Neural progenitor cell (in vitro differentiated cells): ENCODE measurements around the gene MED16. TPM values are rescaled to one million over a fixed set of nuclear protein-coding genes. Genes with fewer than 3 reads are reported as not detected.

ENCODE experiments used
- DNase-seq: peaks from one replicate; pipeline ENCODE4 v3.0.0-alpha.2; 2016; ENCODE audit warnings: low spot score
- H2AFZ ChIP-seq: fragments of 200-600 bp; sonication (generic); replicated peaks from 2 replicates; pipeline ENCODE4 v1.6.1; 2016; ENCODE audit warnings: antibody characterized with exemption
- H3F3A ChIP-seq: fragments of 200-600 bp; sonication (generic); 2 replicates; pipeline ENCODE4 v1.6.1; 2016; ENCODE audit warnings: antibody characterized with exemption, low read depth
- H3K27ac ChIP-seq: fragments of 200-600 bp; sonication (generic); 2 replicates; pipeline ENCODE4 v1.5.1; 2016; ENCODE audit warnings: mild to moderate bottlenecking
- H3K27me3 ChIP-seq: fragments of 200-600 bp; sonication (generic); 2 replicates; pipeline ENCODE4 v1.6.1; 2016; ENCODE audit warnings: mild to moderate bottlenecking, moderate library complexity
- H3K36me3 ChIP-seq: fragments of 200-600 bp; sonication (generic); 2 replicates; pipeline ENCODE4 v1.5.1; 2016
- H3K4me1 ChIP-seq: fragments of 200-600 bp; sonication (generic); 2 replicates; pipeline ENCODE4 v1.6.1; 2016; ENCODE audit warnings: mixed run types
- H3K4me2 ChIP-seq: fragments of 200-600 bp; sonication (generic); 2 replicates; pipeline ENCODE4 v1.6.1; 2016
- H3K4me3 ChIP-seq: fragments of 200-600 bp; sonication (generic); 2 replicates; pipeline ENCODE4 v1.5.1; 2016
- H3K79me2 ChIP-seq: fragments of 200-600 bp; sonication (generic); 2 replicates; pipeline ENCODE4 v1.6.1; 2016; ENCODE audit warnings: low read depth
- H3K9ac ChIP-seq: fragments of 200-600 bp; sonication (generic); 2 replicates; pipeline ENCODE4 v1.6.1; 2016
- H3K9me3 ChIP-seq: fragments of 200-600 bp; sonication (generic); 2 replicates; pipeline ENCODE4 v1.5.1; 2016; ENCODE audit warnings: low read depth
- H4K20me1 ChIP-seq: fragments of 200-600 bp; sonication (generic); 2 replicates; pipeline ENCODE4 v1.6.1; 2016; ENCODE audit warnings: low read depth
- H3K27ac Mint-ChIP-seq: 3 replicates; pipeline ENCODE4 v1.8.0; 2021; ENCODE audit warnings: mixed read lengths
- H3K27me3 Mint-ChIP-seq: 2 replicates; pipeline ENCODE4 v1.8.0; 2022; ENCODE audit warnings: low read depth, mild to moderate bottlenecking, inconsistent platforms, moderate library complexity, mixed read lengths; ENCODE audit not compliant: insufficient read depth
- H3K36me3 Mint-ChIP-seq: 3 replicates; pipeline ENCODE4 v1.8.0; 2021; ENCODE audit warnings: mixed read lengths
- H3K4me1 Mint-ChIP-seq: 3 replicates; pipeline ENCODE4 v1.8.0; 2021; ENCODE audit warnings: mixed read lengths
- H3K4me3 Mint-ChIP-seq: 3 replicates; pipeline ENCODE4 v1.8.0; 2021; ENCODE audit warnings: mild to moderate bottlenecking, moderate library complexity, mixed read lengths
- H3K9me3 Mint-ChIP-seq: 3 replicates; pipeline ENCODE4 v1.8.0; 2020; ENCODE audit warnings: mixed read lengths
- EZH2 ChIP-seq: fragments of 200-600 bp; sonication (generic); IDR thresholded peaks from 2 replicates; pipeline ENCODE4 v1.6.1; 2017; ENCODE audit warnings: antibody characterized with exemption, mild to moderate bottlenecking, moderate library complexity
- EZH2phosphoT487 ChIP-seq: fragments of 200-600 bp; sonication (generic); IDR thresholded peaks from 2 replicates; pipeline ENCODE4 v1.6.1; 2017; ENCODE audit warnings: antibody characterized with exemption
- total RNA-seq: library from RNA; depleted of rRNA; stranded (reverse); fragments of >200 nt; gene quantifications from 2 replicates; pipeline ENCODE4 v1.2.3, GENCODE V29; 2015; ENCODE audit warnings: low replicate concordance
- TF ChIP-seq, protein P1 (sequence below): fragments of 200-600 bp; sonication (generic); IDR thresholded peaks from 2 replicates; pipeline ENCODE4 v1.5.1; 2017; ENCODE audit warnings: antibody characterized with exemption, mild to moderate bottlenecking

Gene MED16
- total RNA-seq, 1 donor from 2014 or later: 14.4 TPM

- H3K4me1 Mint-ChIP-seq: peaks cover 2% of the 10 kb centered on the region
- DNase-seq: peak; percentile 86
- Histone ChIP-seq H2AFZ (peak within 1 kb of the TSS; percentile 99), H3K4me1 (peaks cover 4% of the 10 kb centered on the region), H3K27me3 (peaks cover 47% of the 10 kb centered on the region), H3K27ac (no peak within 1 kb of the TSS), H3F3A (peaks cover 46% of the 10 kb centered on the region), H3K9ac (peak within 1 kb of the TSS; percentile 73), H4K20me1 (peaks cover 35% of the 10 kb centered on the region), H3K79me2 (peaks cover 41% of the 10 kb centered on the region), H3K4me2 (peak within 1 kb of the TSS; percentile 96), H3K9me3 (no peaks in the 10 kb centered on the region), H3K4me3 (peak within 1 kb of the TSS; percentile 88), H3K36me3 (no peaks in the 10 kb centered on the region)
- peaks cover 11% of the 10 kb centered on the region for H3K27me3 Mint-ChIP-seq
- no peaks in the 10 kb centered on the region for H3K36me3 Mint-ChIP-seq
- no peaks in the 10 kb centered on the region for H3K9me3 Mint-ChIP-seq
- H3K4me3 Mint-ChIP-seq: peak within 1 kb of the TSS; percentile 86
- TF ChIP-seq EZH2 (no peak), EZH2phosphoT487 (no peak)
- TF ChIP-seq, protein P1, sequence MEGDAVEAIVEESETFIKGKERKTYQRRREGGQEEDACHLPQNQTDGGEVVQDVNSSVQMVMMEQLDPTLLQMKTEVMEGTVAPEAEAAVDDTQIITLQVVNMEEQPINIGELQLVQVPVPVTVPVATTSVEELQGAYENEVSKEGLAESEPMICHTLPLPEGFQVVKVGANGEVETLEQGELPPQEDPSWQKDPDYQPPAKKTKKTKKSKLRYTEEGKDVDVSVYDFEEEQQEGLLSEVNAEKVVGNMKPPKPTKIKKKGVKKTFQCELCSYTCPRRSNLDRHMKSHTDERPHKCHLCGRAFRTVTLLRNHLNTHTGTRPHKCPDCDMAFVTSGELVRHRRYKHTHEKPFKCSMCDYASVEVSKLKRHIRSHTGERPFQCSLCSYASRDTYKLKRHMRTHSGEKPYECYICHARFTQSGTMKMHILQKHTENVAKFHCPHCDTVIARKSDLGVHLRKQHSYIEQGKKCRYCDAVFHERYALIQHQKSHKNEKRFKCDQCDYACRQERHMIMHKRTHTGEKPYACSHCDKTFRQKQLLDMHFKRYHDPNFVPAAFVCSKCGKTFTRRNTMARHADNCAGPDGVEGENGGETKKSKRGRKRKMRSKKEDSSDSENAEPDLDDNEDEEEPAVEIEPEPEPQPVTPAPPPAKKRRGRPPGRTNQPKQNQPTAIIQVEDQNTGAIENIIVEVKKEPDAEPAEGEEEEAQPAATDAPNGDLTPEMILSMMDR: no peak
- no peak within 1 kb of the TSS for H3K27ac Mint-ChIP-seq
Observed at GRCh38 chr19:913080-913748, 20.2 kb upstream of the MED16 start, which contains the start of gene R3HDM4. Gene R3HDM4, minus strand, starts transcription at chr19:913219. Its CDS starts 62 bp downstream, at chr19:913157.

DNA sequence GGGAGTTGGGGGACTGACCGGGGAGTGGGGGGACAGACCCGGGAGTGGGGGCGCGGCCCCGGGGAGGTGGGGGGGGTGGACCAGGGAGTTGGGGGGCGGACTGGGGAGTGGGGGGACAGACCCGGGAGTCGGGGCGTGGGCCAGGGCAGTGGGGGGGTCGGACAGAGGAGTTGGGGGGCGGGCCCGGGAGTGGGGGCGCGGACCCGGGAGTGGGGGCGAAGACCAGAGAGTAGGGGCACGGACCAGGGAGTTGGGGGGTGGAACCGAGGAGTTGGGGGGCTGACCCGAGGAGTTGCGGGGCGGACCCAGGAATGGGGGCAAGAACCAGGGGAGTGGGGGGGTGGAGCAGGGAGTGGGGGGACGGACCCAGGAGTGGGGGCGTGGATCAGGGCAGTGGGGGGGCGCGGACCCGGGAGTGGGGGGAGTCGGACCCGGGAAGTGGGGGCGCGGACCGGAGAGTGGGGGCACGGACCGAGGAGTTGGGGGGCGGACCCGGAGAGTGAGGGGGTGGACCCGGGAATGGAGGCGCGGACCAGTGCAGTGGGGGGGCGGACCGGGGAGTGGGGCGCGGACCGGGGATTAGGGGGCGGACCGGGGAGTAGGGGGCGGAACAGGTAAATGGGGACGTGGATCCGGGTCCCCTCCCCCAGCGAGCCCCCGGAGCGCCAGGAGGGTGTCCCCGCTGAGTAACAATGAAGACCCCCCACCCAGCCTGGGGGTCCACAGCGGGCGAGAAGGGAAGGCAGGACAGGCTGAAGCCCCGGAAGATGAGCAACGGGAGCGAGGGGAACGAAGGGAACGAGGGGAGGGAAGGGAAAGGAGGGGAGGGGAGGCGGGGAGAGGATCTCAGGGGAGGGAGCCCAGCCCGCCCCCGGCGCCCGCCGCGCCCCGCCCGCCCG lies 19.4 kb upstream of the MED16 start:
- H3K36me3 Mint-ChIP-seq: no peaks in the 10 kb centered on the region
- peak overlapping the region; percentile 84 for H3K4me3 Mint-ChIP-seq
- H3K9me3 Mint-ChIP-seq: no peaks in the 10 kb centered on the region
- DNase-seq: no peak
- H3K4me1 Mint-ChIP-seq: no peaks in the 10 kb centered on the region
- Histone ChIP-seq H3K27ac (no peak overlapping the region), H3K36me3 (no peaks in the 10 kb centered on the region), H2AFZ (no peak overlapping the region), H3K79me2 (peaks cover 49% of the 10 kb centered on the region), H3K4me2 (peak overlapping the region; percentile 96), H3K9ac (peak overlapping the region; percentile 73), H3K9me3 (no peaks in the 10 kb centered on the region), H3K4me3 (peak overlapping the region; percentile 88), H3K27me3 (peaks cover 39% of the 10 kb centered on the region), H3K4me1 (peaks cover 4% of the 10 kb centered on the region), H3F3A (peaks cover 38% of the 10 kb centered on the region), H4K20me1 (peaks cover 40% of the 10 kb centered on the region)
- no peak overlapping the region for H3K27ac Mint-ChIP-seq
- H3K27me3 Mint-ChIP-seq: peaks cover 9% of the 10 kb centered on the region
- no peak for TF ChIP-seq EZH2
- TF ChIP-seq EZH2phosphoT487: no peak
- TF ChIP-seq, protein P1: no peak

- no peak overlapping the region for H3K4me3 ChIP-seq
- no peaks in the 10 kb centered on the region for H3K36me3 Mint-ChIP-seq
- peaks cover 4% of the 10 kb centered on the region for H3K4me1 ChIP-seq
- H3K27me3 ChIP-seq: peaks cover 29% of the 10 kb centered on the region
- no peak overlapping the region for H3K9ac ChIP-seq
- DNase-seq: no peak
- H3K36me3 ChIP-seq: no peaks in the 10 kb centered on the region
- peaks cover 6% of the 10 kb centered on the region for H3K27me3 Mint-ChIP-seq
- H2AFZ ChIP-seq: no peak overlapping the region
- no peak overlapping the region for H3K27ac Mint-ChIP-seq
- peaks cover 58% of the 10 kb centered on the region for H3K79me2 ChIP-seq
- H3K9me3 ChIP-seq: no peaks in the 10 kb centered on the region
- no peaks in the 10 kb centered on the region for H3K9me3 Mint-ChIP-seq
- H4K20me1 ChIP-seq: peaks cover 49% of the 10 kb centered on the region
- peak overlapping the region; percentile 88 for H3K4me3 Mint-ChIP-seq
- peak overlapping the region; percentile 38 for H3K4me2 ChIP-seq
- no peaks in the 10 kb centered on the region for H3K4me1 Mint-ChIP-seq
- H3K27ac ChIP-seq: no peak overlapping the region
- TF ChIP-seq EZH2phosphoT487 (no peak), EZH2 (no peak)
- TF ChIP-seq, protein P1: no peak
- peaks cover 30% of the 10 kb centered on the region for H3F3A ChIP-seq
Observed at GRCh38 chr19:911197-912033, 18.4 kb upstream of the MED16 start.
